NCI-H2227 (cell line): ENCODE measurements around the gene DNA2.
"Not testable (repeated sequence)": the region's sequence is repeated elsewhere in the genome, so short reads cannot be mapped to it uniquely, and the experiment has no call there.

Experiments used
- DNase-seq: peaks from one replicate; lab custom pipeline; 2025; ENCODE audit not compliant: unreplicated experiment; lab: John Stamatoyannopoulos, UW

Gene DNA2

GRCh38 chr10:68471586-68472408 lies at the start of gene DNA2:
TSS of gene DNA2 (minus strand) at chr10:68471973. CDS start at chr10:68471864, 109 bp downstream.
- peak; percentile 86 for DNase-seq

- not testable (repeated sequence) for DNase-seq
Observed at GRCh38 chr10:68518609-68519008, 46.8 kb upstream of the DNA2 start.

- no peak for DNase-seq
Observed at GRCh38 chr10:68517188-68517587, 45.4 kb upstream of the DNA2 start.

GRCh38 chr10:68516766-68517165 lies 45.0 kb upstream of the DNA2 start:
- no peak for DNase-seq

GRCh38 chr10:68516216-68516615 lies 44.4 kb upstream of the DNA2 start:
- DNase-seq: not testable (repeated sequence)

- DNase-seq: no peak
Observed at GRCh38 chr10:68508090-68508489, 36.3 kb upstream of the DNA2 start.

GRCh38 chr10:68506411-68506810 lies 34.6 kb upstream of the DNA2 start:
- no peak for DNase-seq

GRCh38 chr10:68502846-68503245 lies 31.1 kb upstream of the DNA2 start:
- no peak for DNase-seq

- DNase-seq: no peak
Observed at GRCh38 chr10:68501691-68502090, 29.9 kb upstream of the DNA2 start.

- DNase-seq: no peak
Observed at GRCh38 chr10:68499544-68499943, 27.8 kb upstream of the DNA2 start.

GRCh38 chr10:68496072-68496471 lies 24.3 kb upstream of the DNA2 start:
- DNase-seq: no peak

GRCh38 chr10:68492118-68492517 lies 20.3 kb upstream of the DNA2 start:
- no peak for DNase-seq

GRCh38 chr10:68489919-68490318 lies 18.1 kb upstream of the DNA2 start:
- no peak for DNase-seq

GRCh38 chr10:68474021-68474420 lies 2.2 kb upstream of the DNA2 start:
- DNase-seq: no peak

- DNase-seq: no peak
Observed at GRCh38 chr10:68471063-68471585, 649 bp downstream of the DNA2 start.

- no peak for DNase-seq
Observed at GRCh38 chr10:68470300-68470699, 1.5 kb downstream of the DNA2 start.

- no peak for DNase-seq
Observed at GRCh38 chr10:68469838-68470237, 1.9 kb downstream of the DNA2 start.

GRCh38 chr10:68464729-68465128 lies 7.0 kb downstream of the DNA2 start:
- not testable (repeated sequence) for DNase-seq

GRCh38 chr10:68463365-68464093 lies 8.2 kb downstream of the DNA2 start:
- DNase-seq: no peak

- DNase-seq: no peak
Observed at GRCh38 chr10:68462536-68462935, 9.2 kb downstream of the DNA2 start.

- DNase-seq: no peak
Observed at GRCh38 chr10:68461032-68461431, 10.7 kb downstream of the DNA2 start.

GRCh38 chr10:68449698-68450097 lies 22.1 kb downstream of the DNA2 start:
- DNase-seq: not testable (repeated sequence)
